ENCODE data around the gene PDCD11. TPM values are rescaled to one million over a fixed set of nuclear protein-coding genes. Genes with fewer than 3 reads are reported as not detected.

PDCD11 gene
- total and polyA plus RNA-seq, 2 of the 8 experiments (the other 6 are each of a cell fraction or from before 2014, with no cell fraction given), result 18.1 to 79.1 TPM

DNA sequence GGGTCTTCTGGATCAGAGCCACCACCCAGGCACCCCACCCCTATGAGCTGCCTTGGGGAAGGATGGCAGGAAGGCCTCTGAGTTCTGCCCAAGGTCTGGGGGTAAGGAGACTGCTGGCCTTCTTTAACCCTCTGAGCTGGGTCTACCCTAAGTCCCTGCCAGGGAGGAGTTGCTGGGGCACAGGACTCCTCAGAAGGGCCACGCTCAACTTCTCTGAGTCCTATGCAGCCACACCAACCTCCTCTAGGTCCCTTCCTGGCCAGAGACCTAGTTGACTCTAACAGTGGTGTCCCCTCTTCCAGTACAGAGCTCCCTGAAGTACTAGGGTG is 94.5 kb downstream of the PDCD11 start:
- H2BK15ac ChIP-seq (ENCODE audit: low read length), result no peak overlapping the region
- H3K9me3 ChIP-seq (ENCODE audit: insufficient read depth in 2 of 2, low read depth in 1 of 2, low read length in 1 of 2), result no peaks in the 10 kb centered on the region
- no peak overlapping the region for H3K27ac ChIP-seq (ENCODE audit: low read depth, low read length)
- no peaks in the 10 kb centered on the region for H3K79me2 ChIP-seq (ENCODE audit: control insufficient read depth in 1 of 2, insufficient read depth in 2 of 2, low read length in 2 of 2)
- no peak overlapping the region for H2BK5ac ChIP-seq (ENCODE audit: low read depth, low read length)
- H3K79me1 ChIP-seq (ENCODE audit: low read depth, low read length), result no peaks in the 10 kb centered on the region
- ChIA-PET CTCF (ENCODE audit: partially characterized antibody) (interaction anchor here (0.8 to 4.6 kb wide), 13 partner anchors 8 to 108 kb away, joined by 3 to 20 read pairs (median 4); no protein-coding TSS in a partner anchor), POLR2A (ENCODE audit: partially characterized antibody) (no interaction called here)
- H2BK20ac ChIP-seq (ENCODE audit: low read length), result no peak overlapping the region
- no peak overlapping the region for H4K8ac ChIP-seq (ENCODE audit: extremely low read depth, insufficient read depth, low read length)
- 79% methylated on average over 1 of the region's 1 CpG; no CpG with 5 or more reads in 1 of the 2 experiments for WGBS, 2 experiments (ENCODE audit: extremely low coverage in 1 of 2, insufficient coverage in 1 of 2, insufficient read length in 1 of 2, insufficient replicate concordance in 2 of 2, low coverage in 1 of 2, low lambda C conversion rate in 2 of 2, missing lambda C conversion rate in 1 of 2)
- H4K91ac ChIP-seq (replicated peaks; ENCODE audit: insufficient read length, low read length), result no peak overlapping the region
- H2AK5ac ChIP-seq (ENCODE audit: low read depth, low read length), result no peak overlapping the region
- no peak overlapping the region for H3K18ac ChIP-seq (ENCODE audit: extremely low read depth, low read length)
- H4K5ac ChIP-seq (ENCODE audit: insufficient read length, low read depth, low read length), result no peak overlapping the region
- no peak overlapping the region for H3K4me2 ChIP-seq (ENCODE audit: insufficient read depth in 1 of 2, low read depth in 2 of 2, low read length in 2 of 2)
- no peak for FAIRE-seq
- no peak overlapping the region for H3K56ac ChIP-seq (replicated peaks; ENCODE audit: insufficient read length, low read depth, low read length)
- H2AFZ ChIP-seq (ENCODE audit: low read length), result no peak overlapping the region
- no peaks in the 10 kb centered on the region for H4K20me1 ChIP-seq (replicated peaks in 1 of 2; ENCODE audit: control insufficient read depth in 1 of 2, insufficient read depth in 2 of 2, low read length in 2 of 2)
- H3K23me2 ChIP-seq (ENCODE audit: low read depth, low read length), result peaks cover 11% of the 10 kb centered on the region
- H3K4me1 ChIP-seq (replicated peaks in 1 of 4; ENCODE audit: control insufficient read depth in 3 of 4, insufficient read depth in 4 of 4, low read length in 3 of 4), result peaks cover 0 to 4% (median 3%) of the 10 kb centered on the region in 4 experiments; a peak in 5 of 7 replicates
- H3K14ac ChIP-seq (ENCODE audit: insufficient read length), result no peak overlapping the region
- H3K4ac ChIP-seq (replicated peaks; ENCODE audit: insufficient read length, low read depth, low read length), result no peak overlapping the region
- H3K9ac ChIP-seq (replicated peaks in 1 of 4; ENCODE audit: extremely low read depth in 1 of 4, low read depth in 3 of 4, low read length in 3 of 4), result no peak overlapping the region
- H3K4me3 ChIP-seq (ENCODE audit: extremely low read depth in 1 of 4, insufficient read depth in 2 of 4, low read depth in 3 of 4, low read length in 4 of 4), result no peak overlapping the region
- H3K27me3 ChIP-seq (replicated peaks in 1 of 4; ENCODE audit: control insufficient read depth in 3 of 4, extremely low read depth in 1 of 4, insufficient read depth in 3 of 4, low read length in 3 of 4), result peaks cover 8 to 36% (median 28%) of the 10 kb centered on the region in 4 experiments
- H3K23ac ChIP-seq (ENCODE audit: insufficient read length), result no peak overlapping the region
- H2BK12ac ChIP-seq (ENCODE audit: low read depth, low read length), result no peak overlapping the region
- H3K36me3 ChIP-seq (ENCODE audit: control insufficient read depth in 2 of 4, insufficient read depth in 4 of 4, low read length in 3 of 4), result no peaks in the 10 kb centered on the region
- no peak for DNase-seq (ENCODE audit: low read depth in 1 of 2, low spot score in 2 of 2)
- H2BK120ac ChIP-seq (replicated peaks; ENCODE audit: low read depth, low read length), result no peak overlapping the region
- TF ChIP-seq SP4 (IDR thresholded peaks at IDR 0.05; ENCODE audit: low read length) (no peak), ASH2L (IDR thresholded peaks at IDR 0.05; ENCODE audit: low read length) (no peak), TAF1 (IDR thresholded peaks at IDR 0.05; ENCODE audit: low read depth, low read length) (no peak), YY1 (IDR thresholded peaks at IDR 0.05; ENCODE audit: low read depth, low read length) (no peak), RAD21 (IDR thresholded peaks at IDR 0.05 in 1 of 2, conservative IDR thresholded peaks at IDR 0.05 in 1 of 2; ENCODE audit: low read depth in 2 of 2, low read length in 2 of 2) (no peak), RNF2 (IDR thresholded peaks at IDR 0.05; ENCODE audit: borderline replicate concordance, low read depth, low read length, missing control alignments, poor library complexity, severe bottlenecking) (no peak), ZNF274 (IDR thresholded peaks at IDR 0.05; ENCODE audit: borderline replicate concordance, extremely low read depth, low read length) (no peak), CTBP2 (IDR thresholded peaks at IDR 0.05; ENCODE audit: borderline replicate concordance, insufficient read depth, insufficient read length, low read length) (no peak), HDAC6 (IDR thresholded peaks at IDR 0.05; ENCODE audit: low read depth, low read length) (no peak), GTF2F1 (IDR thresholded peaks at IDR 0.05; ENCODE audit: borderline replicate concordance, low read depth, low read length) (no peak), RBBP5 (IDR thresholded peaks at IDR 0.05; ENCODE audit: borderline replicate concordance, low read depth, low read length) (no peak), TEAD4 (IDR thresholded peaks at IDR 0.05; ENCODE audit: low read depth, low read length) (no peak), GABPA (IDR thresholded peaks at IDR 0.05; ENCODE audit: borderline replicate concordance, insufficient read depth, low read length) (no peak)
- TF ChIP-seq, protein P1, sequence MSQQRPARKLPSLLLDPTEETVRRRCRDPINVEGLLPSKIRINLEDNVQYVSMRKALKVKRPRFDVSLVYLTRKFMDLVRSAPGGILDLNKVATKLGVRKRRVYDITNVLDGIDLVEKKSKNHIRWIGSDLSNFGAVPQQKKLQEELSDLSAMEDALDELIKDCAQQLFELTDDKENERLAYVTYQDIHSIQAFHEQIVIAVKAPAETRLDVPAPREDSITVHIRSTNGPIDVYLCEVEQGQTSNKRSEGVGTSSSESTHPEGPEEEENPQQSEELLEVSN (IDR thresholded peaks at IDR 0.05), result no peak
